Psoas muscle (tissue), 8 donors: Measurements from ENCODE around the gene ARHGEF16. TPM values are rescaled to one million over a fixed set of nuclear protein-coding genes. Genes with fewer than 3 reads are reported as not detected.
A peak's percentile ranks its signal among the peaks of the same experiment; 100 is the strongest.

ENCODE experiments used
- ATAC-seq, 4 donors: fragments of 200-7000 bp; cut with Tn5 transposase; one replicate each; pipeline ENCODE4 v1.9.1; 2020; ENCODE audit warnings: moderate library complexity in 3 of 4, mild to moderate bottlenecking in 2 of 4
- DNase-seq, 2 donors: peaks; one replicate each; pipeline ENCODE4 v3.0.0-alpha.2; 2020
- H3K27ac ChIP-seq: fragments of 200-600 bp; one replicate; pipeline ENCODE4 v1.8.0; 2022
- H3K27me3 ChIP-seq, 3 donors: fragments of 200-600 bp in 1 of 3; one replicate each; pipeline versions ENCODE4 v1.6.1 to v1.8.0; 2013 to 2022; ENCODE audit warnings: low read length in 2 of 3, mild to moderate bottlenecking in 2 of 3, moderate library complexity in 1 of 3; ENCODE audit not compliant: insufficient read depth in 3 of 3
- H3K36me3 ChIP-seq, 2 donors: fragments of 200-600 bp in 1 of 2; one replicate each; pipeline versions ENCODE4 v1.6.1 to v1.8.0; 2013 to 2022; ENCODE audit warnings: low read depth in 1 of 2, mild to moderate bottlenecking in 1 of 2, moderate library complexity in 1 of 2; ENCODE audit not compliant: insufficient read depth in 1 of 2
- H3K4me1 ChIP-seq: fragments of 200-600 bp; one replicate; pipeline ENCODE4 v1.8.0; 2022
- H3K4me3 ChIP-seq: fragments of 200-600 bp; one replicate; pipeline ENCODE4 v1.8.0; 2022; ENCODE audit warnings: mild to moderate bottlenecking
- H3K9me3 ChIP-seq: fragments of 200-600 bp; one replicate; pipeline ENCODE4 v1.8.0; 2022
- CTCF ChIP-seq: fragments of 200-600 bp; IDR thresholded peaks from one replicate; pipeline ENCODE4 v1.8.0; 2022; ENCODE audit warnings: antibody characterized with exemption
- WGBS, 3 donors: extraction: QIAGEN DNeasy Blood & Tissue Kit; methylation state at CpG; one replicate each; pipeline versions ENCODE4 v1.1.6 to v1.1.7; 2013; 5-methylcytosine and 5-hydroxymethylcytosine counted together
- intact Hi-C, 2 donors: fragments of 100-400 bp; cut with DNase I; formaldehyde crosslinking; loops; one replicate each; pipeline versions ENCODE4 v1.11.0 to v1.14.2; 2022
- polyA plus RNA-seq, 3 donors: library from polyadenylated mRNA; stranded (reverse); fragments of 200-250 nt; gene quantifications; one replicate each; pipeline ENCODE4 v1.2.3, GENCODE V29; 2013
- total RNA-seq, 4 donors: library from RNA; stranded (reverse); fragmentation: NEBNext Ultra II Directional in 2 of 4; extraction: Animal tissue kit (Norgen Biotek cat#: 25700) in 2 of 4; gene quantifications; one replicate each; pipeline versions ENCODE4 v1.2.1 to v1.2.4, GENCODE V29; 2021 to 2023
- donor health status: healthy with polysubstance abuse.
- donor health status: DM: no; HTN: no; CAD: no; lungs with moderate emphysema.
- donor health status: Bipolar disorder and iron deficiency.
- donor health status: healthy.
- donor health status: DM: yes; HTN: yes; CAD: no.
- donor health status: DM: no; HTN: no; CAD: no.
- donor health status: DM: no; HTN: no; CAD: no.
- donor health status: DM: yes; HTN: yes; CAD: no.

Gene ARHGEF16
- total and polyA plus RNA-seq, 7 donors = 0.29 to 0.56 (median 0.51) TPM

GRCh38 chr1:3485016-3485415 lies 30.6 kb downstream of the ARHGEF16 start:
- Histone ChIP-seq H3K27ac (no peak overlapping the region), H3K27me3 (peaks cover 0 to 7% (median 2%) of the 10 kb centered on the region in 3 donors), H3K4me3 (no peak overlapping the region), H3K36me3 (no peaks in the 10 kb centered on the region), H3K9me3 (no peaks in the 10 kb centered on the region), H3K4me1 (no peaks in the 10 kb centered on the region)
- no peak for DNase-seq
- TF ChIP-seq CTCF = no peak
- ATAC-seq = no peak
- intact Hi-C loops = loop anchor here in 1 of 2 donors (2.0 kb wide), 1 partner anchor 32 kb away; no protein-coding TSS in a partner anchor
- 90 to 93% (median 91%) methylated on average over 14 of the region's 14 CpGs for WGBS, 3 donors

GRCh38 chr1:3488432-3488831 lies 34.0 kb downstream of the ARHGEF16 start:
- WGBS, 3 donors = 89 to 94% (median 93%) methylated on average over 4 of the region's 4 CpGs
- ATAC-seq (no peak), DNase-seq (no peak)
- Histone ChIP-seq H3K27me3 (peaks cover 0 to 7% (median 2%) of the 10 kb centered on the region in 3 donors), H3K4me1 (no peaks in the 10 kb centered on the region), H3K27ac (no peak overlapping the region), H3K4me3 (no peak overlapping the region), H3K9me3 (no peaks in the 10 kb centered on the region), H3K36me3 (no peaks in the 10 kb centered on the region)
- TF ChIP-seq CTCF = no peak
- intact Hi-C loops = no loop called here

DNA sequence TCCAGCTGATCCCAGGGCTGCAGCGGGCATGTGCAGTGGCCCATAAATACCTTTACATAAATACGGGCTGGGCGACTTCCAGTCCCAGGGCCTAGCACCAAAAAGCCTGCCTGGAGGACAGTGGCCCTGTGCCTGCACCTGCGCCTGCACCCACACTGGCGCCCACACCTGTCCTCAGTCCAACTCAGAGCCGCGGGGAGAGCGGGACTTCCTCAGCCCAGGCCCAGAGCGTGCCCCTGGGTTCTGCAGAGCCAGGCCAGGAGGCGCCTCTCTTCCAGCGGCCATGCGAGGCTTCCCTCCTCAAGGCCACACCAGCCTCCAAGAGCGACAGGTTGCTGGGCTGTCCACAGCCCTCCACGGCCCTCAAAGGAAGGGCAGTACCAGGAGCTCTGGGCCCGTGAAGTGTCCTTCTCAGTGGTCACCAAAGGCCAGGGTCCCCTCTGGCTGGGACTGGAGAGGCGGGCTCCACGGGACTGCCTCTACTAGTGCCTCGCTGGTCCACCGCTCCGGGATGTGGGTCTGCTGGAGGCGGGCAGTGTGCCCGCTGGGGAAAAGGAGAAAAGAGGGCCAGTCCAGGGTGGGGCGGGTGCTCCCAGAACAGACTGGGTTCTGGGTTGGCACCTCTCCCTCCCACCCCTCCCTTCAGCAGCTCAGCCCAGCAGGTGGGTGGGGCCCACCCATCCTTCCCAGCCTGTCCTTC lies 35.7 kb downstream of the ARHGEF16 start:
- ATAC-seq = no peak
- intact Hi-C loops = loop anchor here (2.0 to 5.0 kb wide), 2 partner anchors 77 to 129 kb away; no protein-coding TSS in a partner anchor
- Histone ChIP-seq H3K27ac (no peak overlapping the region), H3K9me3 (no peaks in the 10 kb centered on the region), H3K4me1 (no peaks in the 10 kb centered on the region), H3K27me3 (peaks cover 0 to 2% (median 0%) of the 10 kb centered on the region in 3 donors), H3K4me3 (no peak overlapping the region), H3K36me3 (no peaks in the 10 kb centered on the region)
- 92 to 98% (median 94%) methylated on average over 22 to 23 of the region's 23 CpGs for WGBS, 3 donors
- no peak for DNase-seq
- TF ChIP-seq CTCF = no peak

DNA sequence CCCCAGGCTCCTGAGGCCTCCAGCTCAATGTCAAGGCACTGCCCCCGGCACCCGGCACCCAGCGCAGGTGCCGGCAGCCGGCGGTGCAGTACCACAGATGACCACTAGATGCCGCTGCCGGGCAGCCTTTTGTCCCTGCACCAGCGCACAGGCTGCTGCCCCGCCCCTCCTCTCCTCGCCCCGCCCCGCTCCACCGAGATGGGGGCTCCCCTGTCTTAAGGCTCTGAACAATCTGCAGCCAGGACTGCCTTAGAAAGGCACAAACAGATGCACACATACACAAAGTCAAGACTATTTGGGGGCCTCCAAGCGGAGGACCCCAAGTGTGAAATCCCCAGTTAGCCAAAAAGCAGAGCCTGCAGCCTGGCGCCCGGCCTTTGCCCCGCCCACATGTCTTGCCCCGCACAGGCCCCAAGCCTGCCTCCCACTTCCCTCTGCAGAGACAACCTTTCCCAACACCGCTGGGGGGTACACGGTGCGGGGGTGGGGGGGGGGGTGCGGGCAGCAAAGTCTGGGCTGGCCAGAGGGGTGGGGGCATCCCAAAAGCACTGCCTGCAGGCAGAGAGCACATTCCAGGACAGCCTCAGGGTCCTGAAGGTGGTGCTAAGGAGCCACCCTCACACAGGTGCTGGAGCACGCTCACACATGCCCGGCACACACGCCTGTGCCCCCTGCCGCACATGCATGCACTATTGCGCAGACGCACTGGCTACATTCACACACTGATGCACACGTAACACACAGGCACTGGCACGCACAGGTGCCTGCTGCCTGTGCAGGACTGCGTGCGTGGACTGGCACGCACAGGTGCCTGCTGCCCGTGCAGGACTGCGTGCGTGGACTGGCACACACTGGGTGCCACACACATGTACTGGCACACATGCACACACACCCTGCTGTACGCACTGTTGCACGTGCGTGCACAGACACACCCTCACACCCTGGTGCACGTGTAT lies 37.1 kb downstream of the ARHGEF16 start:
- peak; percentile 100 for TF ChIP-seq CTCF
- intact Hi-C loops = loop anchor here (1.0 to 5.0 kb wide), 3 partner anchors 76 to 128 kb away; no protein-coding TSS in a partner anchor
- Histone ChIP-seq H3K27ac (no peak overlapping the region), H3K4me3 (no peak overlapping the region), H3K36me3 (no peaks in the 10 kb centered on the region), H3K4me1 (no peaks in the 10 kb centered on the region), H3K9me3 (no peaks in the 10 kb centered on the region), H3K27me3 (peaks cover 0 to 2% (median 0%) of the 10 kb centered on the region in 3 donors)
- WGBS, 3 donors = 21 to 29% (median 23%) methylated on average over 36 to 41 of the region's 41 CpGs
- peak; percentile 80 to 95 (median 90) for ATAC-seq
- DNase-seq = peak; percentile 77 to 88
